CD4-positive, alpha-beta T cell treated with Interleukin-17A for 4 hours (primary cell): ENCODE measurements around the gene ADAMTS14.

Experiments used
- DNase-seq: peaks from one replicate; pipeline ENCODE4 v3.0.0-alpha.2; 2020; ENCODE audit warnings: mixed read lengths

ADAMTS14 gene

DNA sequence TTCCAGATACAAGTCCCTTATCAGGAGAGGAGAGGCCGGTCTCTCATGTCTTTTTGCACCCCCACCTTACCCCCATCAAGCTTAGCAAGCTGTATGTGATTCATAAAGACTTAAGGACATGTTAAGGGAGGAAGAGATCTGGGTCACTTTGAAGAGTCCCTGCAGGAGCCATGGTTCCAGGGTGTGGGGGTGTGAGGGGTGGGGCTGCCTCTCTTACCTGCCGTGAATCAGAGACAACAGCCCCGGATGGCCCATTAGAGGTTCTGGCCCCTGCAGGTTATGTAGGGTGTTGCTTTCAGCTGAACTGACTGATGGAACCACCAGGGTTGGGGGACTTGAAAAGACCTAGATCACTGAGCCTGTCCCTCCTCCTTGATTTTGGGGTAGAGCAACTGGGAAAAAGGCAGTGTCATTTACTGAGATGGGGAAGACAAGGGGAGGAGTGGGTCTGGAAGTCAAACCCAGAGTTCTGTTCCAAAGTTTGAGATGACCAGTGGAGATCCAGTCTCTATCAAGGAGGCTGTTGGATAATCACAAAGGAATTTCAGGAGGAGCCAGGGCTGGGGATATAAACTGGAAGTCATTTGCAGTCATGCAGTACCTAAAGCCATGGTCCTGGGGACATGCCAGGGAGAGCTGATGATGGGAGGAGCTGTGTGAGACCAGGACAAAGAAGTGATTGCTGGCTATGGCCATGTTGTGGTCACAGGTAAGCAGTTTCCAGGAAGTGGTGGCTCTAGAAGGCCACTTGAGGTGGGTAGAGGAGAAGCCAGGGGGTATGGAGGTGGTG, 23.1 kb downstream of the ADAMTS14 start:
- DNase-seq = no peak

DNA sequence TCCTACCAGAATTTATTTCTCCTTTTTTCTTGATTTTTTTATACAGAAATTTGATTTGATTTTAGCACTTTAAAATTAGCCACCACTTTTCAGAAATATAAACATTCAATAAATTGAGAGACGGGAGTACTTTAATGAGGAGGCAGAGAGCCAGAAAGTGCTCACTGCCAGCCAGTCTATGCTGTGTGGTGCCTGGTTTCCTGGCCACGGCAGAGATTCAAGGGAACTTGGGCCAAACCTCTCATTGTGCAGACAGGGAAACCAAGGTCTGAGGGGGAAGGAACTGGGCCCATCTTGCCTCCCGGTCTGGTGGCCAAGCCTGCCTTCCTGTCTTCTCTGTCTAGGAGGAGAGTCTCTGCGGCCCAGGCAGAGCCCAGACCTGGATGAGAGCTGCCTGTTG, 25.9 kb downstream of the ADAMTS14 start:
- no peak for DNase-seq

DNA sequence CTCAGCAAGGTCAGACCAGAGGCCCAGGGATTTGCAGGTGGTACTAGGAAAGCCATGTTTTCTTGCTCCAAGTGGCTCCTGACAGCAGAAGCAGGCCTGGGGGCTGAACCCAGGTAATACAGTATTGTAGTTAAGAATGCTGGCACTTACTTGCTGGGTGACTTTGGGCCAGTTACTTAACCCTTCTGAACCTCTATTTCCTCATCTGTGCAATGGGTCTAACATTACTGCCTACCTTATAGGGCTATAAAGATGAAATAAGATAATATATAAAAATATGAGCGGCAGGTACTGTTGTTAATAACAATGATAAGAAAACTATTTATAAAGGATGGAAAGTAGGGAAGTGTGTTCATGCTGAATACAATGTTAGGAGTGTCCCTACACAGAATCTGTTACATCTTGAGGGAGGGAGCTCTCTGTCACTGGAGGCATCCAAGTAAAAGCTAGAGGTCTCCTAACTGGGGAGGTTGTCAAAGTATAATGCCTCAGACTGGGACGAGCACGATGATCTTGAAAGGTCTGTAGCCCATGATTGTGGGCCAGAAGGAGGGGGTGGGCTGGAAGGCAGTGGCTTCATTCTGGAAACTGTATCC, 26.9 kb downstream of the ADAMTS14 start:
- no peak for DNase-seq

DNA sequence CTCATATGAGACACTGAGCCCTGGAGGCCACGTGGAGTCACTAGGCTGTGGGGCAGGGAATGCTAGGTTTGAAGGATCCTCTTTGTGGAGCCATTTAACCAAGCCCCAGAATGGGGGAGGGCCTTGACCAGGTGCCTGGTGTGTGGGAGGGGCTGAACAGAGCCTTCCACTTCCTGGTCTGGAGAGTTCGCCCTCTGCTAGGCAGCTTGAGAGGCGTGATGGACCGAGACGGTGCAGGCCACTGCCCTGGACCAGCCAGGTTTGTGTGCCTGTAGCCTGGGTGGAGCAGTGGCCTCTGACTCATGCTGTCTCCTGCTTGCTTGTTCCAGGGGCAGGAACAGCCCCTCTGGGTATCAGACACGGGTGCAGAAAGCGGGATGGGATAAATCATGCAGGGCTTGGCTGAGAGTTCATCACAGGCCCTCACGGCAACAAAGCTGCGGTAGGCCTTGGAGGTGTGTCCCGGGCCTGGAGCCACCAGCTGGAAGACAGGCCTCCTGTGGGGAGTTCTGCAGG, 27.4 kb downstream of the ADAMTS14 start:
- no peak for DNase-seq

DNA sequence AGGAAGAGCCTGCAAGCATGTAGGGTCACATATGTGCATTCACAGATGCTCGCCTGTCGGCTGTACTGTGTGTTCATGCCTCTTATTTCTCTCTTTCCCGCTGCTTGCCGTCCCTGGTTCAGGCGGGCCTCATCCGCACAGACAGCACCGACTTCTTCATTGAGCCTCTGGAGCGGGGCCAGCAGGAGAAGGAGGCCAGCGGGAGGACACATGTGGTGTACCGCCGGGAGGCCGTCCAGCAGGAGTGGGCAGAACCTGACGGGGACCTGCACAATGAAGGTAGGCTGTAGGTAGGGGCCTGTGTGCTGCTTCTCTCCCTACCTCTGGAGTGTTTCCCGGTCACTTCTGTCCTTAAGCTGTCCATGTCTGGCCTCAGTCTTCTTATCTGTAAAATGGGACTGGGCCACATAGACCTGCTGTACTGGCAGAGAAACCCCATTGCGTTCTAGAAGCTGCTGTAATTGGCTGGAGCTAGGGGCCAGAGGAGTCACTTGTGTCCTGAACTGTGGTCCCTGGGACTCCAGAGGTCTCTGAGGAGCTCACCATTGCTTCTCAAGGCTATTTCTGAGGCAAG, 30.0 kb downstream of the ADAMTS14 start:
- no peak for DNase-seq

DNA sequence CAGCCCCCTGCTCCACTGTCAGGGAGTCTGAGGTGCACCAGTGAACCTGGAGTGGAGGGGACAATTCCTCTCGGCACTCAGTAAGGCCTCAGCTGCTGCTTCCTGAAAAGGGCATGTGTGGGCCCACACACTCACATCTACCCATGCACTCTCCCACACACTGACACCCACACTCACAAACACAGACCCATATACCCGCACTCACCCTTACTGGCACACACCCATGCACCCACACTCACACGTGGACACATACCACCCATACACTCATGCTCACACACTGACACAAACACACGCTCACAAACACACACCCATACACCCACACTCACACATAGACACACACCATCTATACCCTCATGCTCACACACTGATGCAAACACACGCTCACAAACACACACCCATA, 31.9 kb downstream of the ADAMTS14 start:
- no peak for DNase-seq

DNA sequence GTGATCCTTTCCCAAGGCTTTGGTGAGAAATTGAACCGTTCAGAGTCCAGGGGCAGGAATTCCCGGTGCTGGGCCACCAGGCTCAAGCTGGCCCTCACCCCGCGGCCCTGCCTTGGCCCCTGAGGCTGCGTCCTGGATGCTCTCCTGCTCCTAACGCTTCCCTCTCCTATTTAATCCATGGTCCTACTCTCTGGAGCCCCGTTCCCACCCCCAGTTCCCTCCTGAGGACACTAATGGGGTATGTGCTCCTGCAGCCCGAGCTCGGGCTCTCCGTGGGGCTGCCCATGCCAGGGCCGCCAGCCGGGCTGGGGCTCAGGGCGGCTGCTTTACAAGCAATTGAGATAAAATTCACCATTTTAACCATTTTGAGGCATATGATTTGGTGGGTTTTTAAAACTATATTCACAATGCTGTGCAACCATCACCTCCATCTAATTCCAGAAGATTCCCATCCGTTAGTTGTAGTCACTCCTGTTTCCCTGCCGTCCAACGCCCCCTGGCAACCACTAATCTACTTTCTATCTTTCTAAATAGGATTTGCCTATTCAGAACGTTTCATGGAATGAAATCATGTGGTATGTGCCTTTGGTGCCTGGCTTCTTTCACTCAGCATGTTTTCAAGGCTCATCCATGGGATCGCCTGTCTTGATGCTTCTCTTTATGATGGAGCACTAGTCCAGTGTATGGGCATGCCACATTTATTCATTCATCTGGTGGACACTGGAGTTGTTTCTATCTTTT, 33.0 kb downstream of the ADAMTS14 start:
- no peak for DNase-seq

DNA sequence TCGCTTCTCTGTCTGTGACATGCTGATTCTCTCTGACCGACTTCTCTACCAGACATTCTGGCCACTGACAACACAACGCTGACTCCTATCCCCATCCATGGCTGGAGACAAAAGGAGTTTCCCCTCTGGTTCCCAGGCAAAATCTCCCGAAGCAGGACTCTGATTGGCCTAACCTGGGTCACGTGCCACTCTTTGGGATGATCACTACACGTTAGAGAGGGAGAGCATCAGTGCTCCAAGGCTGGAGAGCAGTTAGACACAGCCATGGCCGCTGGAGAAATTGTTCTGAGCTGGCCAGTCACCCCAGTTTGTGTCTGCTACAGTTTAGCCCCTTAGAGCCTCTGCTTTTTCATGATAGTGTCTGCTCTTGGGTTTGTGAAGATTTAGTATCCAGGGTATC, 38.9 kb downstream of the ADAMTS14 start:
- DNase-seq = no peak

DNA sequence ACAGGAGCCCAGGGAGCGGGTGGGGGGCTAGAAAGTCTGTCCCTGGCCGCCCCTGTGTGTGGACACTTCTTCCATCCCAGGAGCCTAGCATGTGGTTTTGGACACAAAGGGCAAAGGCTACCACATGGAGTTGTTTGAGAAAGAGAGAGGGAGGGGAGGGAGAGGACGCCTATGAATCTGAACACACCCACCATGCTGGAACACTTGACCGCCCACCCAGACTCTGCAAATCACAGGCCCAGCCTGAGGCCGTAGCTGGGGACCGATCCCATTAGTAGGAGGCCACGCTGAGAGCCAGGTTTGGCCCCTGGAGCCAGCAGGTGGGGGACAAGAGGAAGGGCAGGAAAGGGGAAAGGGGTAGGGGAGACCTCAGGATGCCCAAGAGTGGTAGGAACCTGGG, 39.6 kb downstream of the ADAMTS14 start:
- DNase-seq = no peak

DNA sequence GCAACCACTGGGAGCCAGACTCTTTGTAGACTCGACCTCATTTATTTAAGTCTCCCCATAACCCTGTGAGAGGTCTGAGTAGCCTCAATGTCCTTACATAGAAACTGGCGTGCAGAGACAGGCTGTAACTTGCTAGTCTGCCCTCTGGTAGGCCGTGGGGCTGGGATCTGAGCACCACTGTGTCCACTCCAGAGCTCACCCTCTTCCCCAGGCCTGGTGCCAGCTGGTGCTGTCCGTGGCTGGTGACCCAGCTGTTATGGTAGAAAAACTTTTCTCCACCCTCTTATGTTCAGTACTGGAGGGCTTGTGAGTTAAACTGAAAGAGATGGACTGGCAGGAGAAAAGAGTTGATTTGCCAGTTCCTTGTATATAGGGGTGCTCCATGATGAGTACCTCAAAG, 41.9 kb downstream of the ADAMTS14 start:
- no peak for DNase-seq

DNA sequence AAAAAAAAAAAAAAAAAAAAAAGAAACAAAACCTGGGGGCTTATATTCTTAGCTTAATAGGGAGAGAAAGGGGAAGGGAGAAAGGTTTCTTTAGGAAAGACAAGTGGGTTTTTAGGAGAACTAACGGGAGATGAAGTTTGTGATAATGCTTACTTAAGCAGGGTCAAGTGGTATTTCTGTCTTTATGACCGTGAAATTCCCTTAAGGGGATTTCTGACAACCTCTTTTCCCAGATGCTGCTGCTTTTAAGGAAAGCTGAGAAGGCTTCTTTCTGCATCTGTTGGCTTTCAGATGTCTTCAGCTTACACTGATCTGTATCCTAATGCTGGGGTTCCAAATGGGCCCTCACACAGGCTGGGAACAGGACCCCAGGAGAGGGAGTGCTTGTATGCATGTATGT, 42.6 kb downstream of the ADAMTS14 start:
- DNase-seq = no peak

DNA sequence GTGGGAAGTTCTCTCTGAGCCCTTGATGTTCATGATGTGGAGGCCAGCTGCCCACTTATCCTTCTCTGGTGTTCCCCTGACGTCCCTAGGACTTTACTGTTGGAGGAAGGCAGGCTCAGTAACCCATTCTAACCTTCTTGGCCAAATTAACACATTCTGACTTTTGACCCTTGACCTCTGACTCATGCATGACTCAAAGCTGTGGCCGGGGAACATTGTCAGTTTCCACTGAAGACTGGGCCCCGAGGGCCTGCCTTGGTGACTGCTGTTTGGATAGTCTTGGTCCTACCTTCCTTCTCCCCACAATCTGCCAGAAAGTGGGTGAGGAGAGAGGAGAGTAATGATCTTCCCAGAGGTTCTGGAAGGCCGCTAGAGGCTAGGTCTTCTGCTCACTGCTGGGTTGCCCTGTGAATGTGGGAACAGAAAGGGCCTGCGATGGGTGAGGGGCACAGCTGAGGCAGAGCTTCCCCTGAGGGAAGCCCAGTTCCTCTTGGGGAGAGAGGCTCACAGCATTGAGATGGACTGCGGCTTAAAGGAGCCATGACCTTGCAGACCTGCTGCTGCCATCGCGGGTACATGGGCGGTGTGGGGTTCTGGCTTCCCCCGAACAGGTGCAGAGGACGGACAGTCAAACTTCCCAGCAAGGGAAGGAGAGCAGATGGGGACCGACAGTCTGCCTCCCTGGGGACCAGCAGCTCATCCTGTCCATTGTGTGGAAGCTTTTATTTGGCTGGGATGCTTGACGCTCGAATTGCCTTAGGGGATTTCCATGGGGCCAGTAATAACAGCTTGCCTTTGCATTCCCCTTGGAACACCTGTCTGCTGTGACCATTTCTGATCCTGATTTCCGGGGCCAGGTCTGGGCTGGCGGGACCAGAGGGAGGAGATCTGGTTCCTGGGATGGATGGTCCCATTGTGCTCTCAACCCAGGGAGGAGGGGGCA, 43.8 kb downstream of the ADAMTS14 start:
- DNase-seq = no peak

DNA sequence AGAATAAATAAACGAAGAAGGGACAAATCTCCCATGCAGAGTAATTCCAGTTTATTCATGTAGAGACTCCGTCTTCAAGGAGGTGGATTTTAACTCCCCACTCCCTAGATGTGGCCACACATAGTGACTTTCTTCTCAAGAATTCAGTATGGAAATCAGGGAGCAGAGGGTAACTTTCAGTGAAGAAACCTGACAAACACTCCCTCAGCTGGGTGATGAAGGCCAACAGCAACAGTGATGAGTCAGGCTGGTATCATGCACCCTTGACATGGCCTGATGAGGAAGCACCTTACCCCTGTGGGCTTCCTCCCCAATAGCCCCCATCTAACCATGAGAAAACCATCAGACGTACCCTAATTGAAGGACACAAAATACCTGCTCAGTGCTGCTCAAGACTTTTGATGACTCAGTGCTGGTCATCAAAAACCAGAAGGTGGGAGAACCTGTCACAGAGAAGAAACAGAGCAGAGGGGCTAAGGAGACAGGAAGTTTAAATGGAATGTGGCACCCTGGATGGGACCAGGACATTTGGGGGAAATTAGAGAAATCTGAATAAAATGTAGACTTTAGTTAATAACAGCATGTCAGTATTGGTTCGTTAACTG, 50.6 kb downstream of the ADAMTS14 start:
- DNase-seq = no peak

DNA sequence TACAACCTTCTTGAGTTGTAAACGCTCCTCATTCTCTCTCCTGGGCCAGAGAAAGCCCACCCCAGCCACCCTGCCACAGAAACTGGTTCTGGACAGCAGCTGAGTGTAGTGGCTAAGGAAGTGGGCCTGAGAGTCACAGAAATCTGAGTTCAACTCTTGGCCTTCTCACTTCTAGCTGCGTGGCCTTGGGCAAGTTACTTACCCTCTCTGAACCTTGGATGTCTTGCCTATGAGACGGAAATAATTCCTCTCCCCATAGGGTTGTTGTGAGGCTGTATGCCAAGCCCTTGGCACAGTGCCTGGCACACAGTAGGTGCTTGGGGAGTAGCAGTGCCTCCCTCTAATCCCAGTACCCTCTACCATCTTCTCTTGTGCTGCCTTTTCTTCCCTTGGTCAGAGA, 51.5 kb downstream of the ADAMTS14 start:
- DNase-seq = no peak

DNA sequence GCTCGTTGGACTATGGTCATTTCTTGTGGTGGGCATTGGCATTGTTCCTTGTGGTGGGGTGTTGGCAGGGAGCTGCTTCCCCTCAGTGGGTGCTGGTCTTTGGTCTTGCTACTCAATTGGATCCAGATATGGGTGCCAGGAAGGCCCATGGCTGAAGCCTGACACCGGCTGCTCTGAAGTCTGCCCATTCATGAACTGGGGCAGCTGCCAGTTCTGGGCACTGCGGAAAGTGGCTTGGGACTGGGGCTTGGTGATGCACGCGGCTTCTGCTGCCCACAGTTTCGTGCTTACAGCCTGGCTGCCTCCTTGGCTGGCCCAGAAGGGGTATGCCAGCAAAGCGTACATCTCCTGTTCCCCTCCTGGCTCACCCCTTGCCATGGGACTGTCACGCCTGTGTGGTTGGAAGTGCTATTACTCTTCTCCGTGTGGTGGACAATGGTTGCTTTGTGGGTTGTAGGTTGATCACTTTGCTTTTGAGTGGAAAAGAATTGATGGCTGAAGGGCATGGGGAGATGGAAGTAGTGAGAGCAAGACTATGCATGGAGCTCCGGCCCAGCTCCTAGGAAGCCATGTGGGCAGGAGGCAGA, 54.7 kb downstream of the ADAMTS14 start:
- DNase-seq = no peak

DNA sequence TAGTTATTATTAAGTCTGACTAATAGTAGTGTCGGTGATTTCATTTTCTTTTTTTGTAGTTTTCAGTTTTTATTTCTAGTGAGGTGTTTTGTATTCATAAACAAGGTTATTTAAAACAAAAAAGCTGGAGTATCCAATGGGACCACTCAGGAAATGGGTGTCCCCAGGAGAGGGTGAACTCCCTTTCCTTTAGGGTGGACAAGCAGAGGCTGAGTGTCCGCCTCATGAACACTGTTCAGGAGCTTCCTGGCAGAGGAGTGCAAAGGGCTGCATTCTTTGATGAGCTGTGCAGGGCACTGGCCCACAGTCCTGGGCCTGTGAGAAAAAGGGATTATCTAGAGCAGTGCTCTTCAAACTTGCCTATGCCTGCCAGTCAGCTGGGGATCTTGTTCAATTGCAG, 56.0 kb downstream of the ADAMTS14 start:
- DNase-seq = no peak

DNA sequence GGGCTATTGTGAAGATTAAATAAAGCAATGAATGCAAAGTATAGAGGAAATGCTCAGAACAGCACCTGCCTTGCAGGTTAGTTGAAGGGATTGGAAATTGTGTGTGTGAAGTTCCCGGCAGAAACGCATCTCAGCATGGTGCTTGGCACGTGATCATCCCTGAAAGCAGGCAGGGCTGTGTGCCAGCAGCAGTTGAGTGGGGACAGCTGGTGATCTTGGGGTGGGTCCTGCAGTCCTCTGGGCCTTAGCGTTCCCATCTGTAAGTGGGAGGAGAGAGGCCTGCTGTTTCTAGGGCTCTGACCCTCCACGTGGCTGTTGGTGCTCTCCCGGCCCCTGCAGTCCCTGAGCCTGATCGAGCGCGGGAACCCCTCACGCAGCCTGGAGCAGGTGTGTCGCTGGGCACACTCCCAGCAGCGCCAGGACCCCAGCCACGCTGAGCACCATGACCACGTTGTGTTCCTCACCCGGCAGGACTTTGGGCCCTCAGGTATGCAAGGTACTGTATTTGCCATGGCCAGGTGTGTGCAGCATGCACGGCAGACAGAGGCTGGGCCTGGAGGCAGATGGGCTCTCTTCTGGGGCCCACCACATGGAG, 57.6 kb downstream of the ADAMTS14 start:
- DNase-seq = no peak

DNA sequence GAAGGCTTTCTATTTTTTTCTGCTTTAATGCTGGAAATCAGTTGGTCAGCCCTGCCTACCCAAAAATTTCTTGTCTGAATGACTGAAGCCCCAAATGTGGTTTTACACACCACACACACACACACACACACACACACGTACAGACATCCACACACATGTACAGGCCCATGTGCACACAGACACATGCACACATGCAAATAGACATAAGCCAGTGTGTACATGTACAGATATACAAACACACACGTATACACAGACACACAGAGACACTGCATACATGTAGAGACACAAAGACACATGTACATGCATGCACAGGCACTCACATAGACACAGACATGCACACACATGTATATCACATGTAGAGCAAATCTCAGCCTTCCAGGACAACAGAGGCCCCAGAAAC, 58.6 kb downstream of the ADAMTS14 start:
- no peak for DNase-seq

DNA sequence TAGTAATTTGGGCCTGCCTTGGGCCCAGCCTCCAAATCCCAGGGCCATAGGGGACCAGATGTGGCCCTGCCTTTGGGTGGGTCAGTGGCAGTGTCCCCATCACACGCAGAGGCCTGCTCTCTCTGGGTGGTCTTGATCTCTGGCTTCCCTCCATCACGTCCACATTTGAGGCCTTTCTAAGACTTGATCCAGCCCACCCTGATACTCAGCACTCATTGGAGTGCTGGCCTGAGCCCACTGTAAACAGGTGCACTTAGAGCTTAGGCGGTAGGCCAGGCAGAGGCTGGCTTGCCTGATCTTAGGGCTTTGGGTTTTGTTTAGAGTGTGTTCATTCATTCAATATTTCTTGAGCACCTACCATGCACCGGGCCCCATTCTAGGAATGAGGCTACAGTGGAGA, 60.3 kb downstream of the ADAMTS14 start:
- DNase-seq = no peak

DNA sequence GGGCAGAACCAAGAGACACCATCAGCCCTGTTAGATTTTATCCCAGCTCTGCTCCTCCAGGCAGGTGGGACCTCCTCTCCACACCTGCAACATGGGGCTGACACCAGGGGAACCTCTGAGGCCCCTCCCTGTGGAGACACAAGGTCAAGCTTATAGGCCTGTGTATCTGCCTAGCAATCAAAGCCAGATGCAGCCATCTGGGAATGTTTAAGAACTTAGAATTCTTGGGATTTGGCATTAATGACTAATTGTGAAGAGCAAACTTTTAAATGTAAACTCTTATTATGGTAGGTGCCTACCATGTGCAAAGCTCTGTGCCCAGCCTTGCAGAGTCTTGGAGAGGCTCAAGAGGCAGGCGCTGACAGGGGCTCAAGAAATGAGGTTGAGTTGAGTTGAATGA, 60.7 kb downstream of the ADAMTS14 start:
- DNase-seq = no peak

DNA sequence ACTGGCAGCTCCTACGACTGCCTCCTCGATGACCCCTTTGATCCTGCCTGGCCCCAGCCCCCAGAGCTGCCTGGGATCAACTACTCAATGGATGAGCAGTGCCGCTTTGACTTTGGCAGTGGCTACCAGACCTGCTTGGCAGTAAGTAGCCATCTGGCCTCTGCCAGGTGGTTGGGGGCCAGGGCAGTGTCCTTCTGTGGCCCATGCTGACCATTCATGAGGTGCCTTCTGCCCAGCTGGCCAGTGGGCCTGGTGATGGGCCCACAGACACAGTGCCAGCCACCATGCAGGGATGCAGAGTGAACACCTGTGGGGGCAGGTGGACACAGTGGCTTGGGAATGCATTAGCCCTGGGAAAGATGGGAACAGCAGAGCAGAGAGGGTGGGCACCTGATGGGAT, 62.9 kb downstream of the ADAMTS14 start:
- DNase-seq = no peak
